Panc1 (cell line): Measurements from ENCODE around the gene IGFBP3. TPM values are rescaled to one million over a fixed set of nuclear protein-coding genes. Genes with fewer than 3 reads are reported as not detected.

Source experiments
- ATAC-seq: fragments of 200-7000 bp; cut with Tn5 transposase; 2 replicates; pipeline ENCODE4 v1.9.1; 2020; ENCODE audit warnings: mild to moderate bottlenecking, moderate library complexity
- BruUV-seq: library from RNA; stranded (reverse); fragments of 400-500 nt; replicated peaks from 2 replicates; lab custom pipeline; 2021; lab: Mats Ljungman, UMichigan
- CTCF ChIA-PET: fragments of 300-600 bp; sonication (Branson Sonifier 250); formaldehyde crosslinking; loops from one replicate; lab custom pipeline; 2022; ENCODE audit warnings: antibody characterized with exemption; lab: Charles Lee
- POLR2A ChIA-PET: fragments of 300-600 bp; sonication (Branson Sonifier 250); formaldehyde crosslinking; loops from one replicate; lab custom pipeline; 2022; ENCODE audit warnings: antibody characterized with exemption; lab: Charles Lee
- DNase-seq: peaks from one replicate; pipeline ENCODE4 v3.0.0-alpha.2; 2010; ENCODE audit warnings: low read depth, low spot score
- H3K27ac ChIP-seq: 2 replicates; pipeline ENCODE4 v1.5.1; 2011; ENCODE audit warnings: mild to moderate bottlenecking, low read length, inconsistent platforms
- H3K27me3 ChIP-seq: fragments of 200-500 bp; sonication (Bioruptor generic); 2 replicates; pipeline ENCODE4 v1.6.0; 2014; ENCODE audit warnings: low read length, inconsistent platforms; ENCODE audit not compliant: control insufficient read depth, insufficient read depth
- H3K36me3 ChIP-seq: fragments of 200-500 bp; sonication (Bioruptor generic); 2 replicates; pipeline ENCODE4 v1.5.1; 2014; ENCODE audit warnings: inconsistent platforms, mild to moderate bottlenecking, low read length, moderate library complexity; ENCODE audit not compliant: control insufficient read depth, insufficient read depth
- H3K4me1 ChIP-seq: 2 replicates; pipeline ENCODE4 v1.5.1; 2011; ENCODE audit warnings: inconsistent platforms, mild to moderate bottlenecking, low read length, moderate library complexity; ENCODE audit not compliant: control insufficient read depth, insufficient read depth
- H3K4me3 ChIP-seq, 2 experiments: 2 replicates each; pipeline ENCODE4 v1.5.1; 2011 to 2012; ENCODE audit warnings: low read depth in 2 of 2, low read length in 2 of 2, mild to moderate bottlenecking in 2 of 2, inconsistent platforms in 1 of 2, moderate library complexity in 1 of 2
- H3K9me3 ChIP-seq: fragments of 200-500 bp; sonication (Bioruptor generic); 2 replicates; pipeline ENCODE4 v1.5.1; 2014; ENCODE audit warnings: low read depth, mild to moderate bottlenecking, inconsistent platforms, low read length, moderate library complexity; ENCODE audit not compliant: control insufficient read depth, insufficient read depth
- CTCF ChIP-seq: fragments of 450-650 bp; IDR thresholded peaks from 2 replicates; pipeline ENCODE4 v1.5.1; 2017; ENCODE audit warnings: mild to moderate bottlenecking
- POLR2AphosphoS5 ChIP-seq: IDR thresholded peaks from 2 replicates; pipeline ENCODE4 v1.6.1; 2012; ENCODE audit warnings: mild to moderate bottlenecking, low read depth, low read length, moderate library complexity
- REST ChIP-seq, 2 experiments: IDR thresholded peaks; 2 replicates each; pipeline ENCODE4 v1.6.1; 2011 to 2012; ENCODE audit warnings: low read depth in 2 of 2, control low read depth in 1 of 2, low read length in 1 of 2, mild to moderate bottlenecking in 1 of 2, moderate library complexity in 1 of 2; ENCODE audit not compliant: insufficient read depth in 1 of 2
- SIN3A ChIP-seq: IDR thresholded peaks from 2 replicates; pipeline ENCODE4 v1.6.1; 2012; ENCODE audit warnings: low read depth, mild to moderate bottlenecking, low read length, moderate library complexity, borderline replicate concordance; ENCODE audit not compliant: insufficient read depth
- TCF7L2 ChIP-seq: IDR thresholded peaks from 2 replicates; pipeline ENCODE4 v1.6.1; 2011; ENCODE audit warnings: mild to moderate bottlenecking, low read depth, low read length, inconsistent platforms
- in situ Hi-C: cut with HindIII; loops from 2 replicates; pipeline ENCODE4 v1.10.0; 2016; ENCODE audit warnings: low sequenced_read_pairs, low pct_unique_long_range_greater_than_20kb
- intact Hi-C: fragments of 100-400 bp; cut with micrococcal nuclease; formaldehyde crosslinking; loops from one replicate; pipeline ENCODE4 v1.10.0; 2022; ENCODE audit not compliant: unreplicated experiment
- total RNA-seq: library from RNA; stranded (reverse); gene quantifications from one replicate; pipeline ENCODE4 v1.2.1, GENCODE V29; 2021; ENCODE audit not compliant: unreplicated experiment

The IGFBP3 gene
- total RNA-seq, 1 experiment from 2014 or later = 6.0 TPM

GRCh38 chr7:45873035-45873354 is 48.1 kb downstream of the IGFBP3 start, which contains the start of gene CCDC201:
CCDC201 (minus strand) TSS chr7:45873082; CDS start chr7:45873007, 75 bp downstream.
- Histone ChIP-seq H3K27ac (no peak within 1 kb of the TSS), H3K27me3 (peaks cover 8% of the 10 kb centered on the region; the same call in 1 of the 2 replicates), H3K4me3 (no peak within 1 kb of the TSS), H3K36me3 (no peaks in the 10 kb centered on the region), H3K9me3 (no peaks in the 10 kb centered on the region), H3K4me1 (no peaks in the 10 kb centered on the region; the same call in 1 of the 2 replicates)
- ChIA-PET POLR2A (no interaction called here), CTCF (no interaction called here)
- TF ChIP-seq CTCF (no peak), POLR2AphosphoS5 (no peak), TCF7L2 (no peak), REST (IDR thresholded peaks at IDR 0.05; ENCODE audit: insufficient read depth in 1 of 2, low read depth in 2 of 2, low read length in 1 of 2) (no peak), SIN3A (no peak)
- no TSS peak for BruUV-seq
- ATAC-seq (no peak), DNase-seq (no peak)
- in situ Hi-C loops = no loop called here
- intact Hi-C loops = no loop called here

- in situ Hi-C loops = no loop called here
- DNase-seq (no peak), ATAC-seq (no peak)
- Histone ChIP-seq H3K4me1 (no peaks in the 10 kb centered on the region; the same call in 1 of the 2 replicates), H3K9me3 (no peaks in the 10 kb centered on the region), H3K27ac (no peak overlapping the region), H3K27me3 (peaks cover 8% of the 10 kb centered on the region; the same call in 1 of the 2 replicates), H3K36me3 (no peaks in the 10 kb centered on the region), H3K4me3 (no peak overlapping the region)
- intact Hi-C loops = no loop called here
- no TSS peak for BruUV-seq
- TF ChIP-seq REST (IDR thresholded peaks at IDR 0.05; ENCODE audit: insufficient read depth in 1 of 2, low read depth in 2 of 2, low read length in 1 of 2) = no peak
- TF ChIP-seq CTCF = peak; percentile 83
- no peak for TF ChIP-seq POLR2AphosphoS5
- no peak for TF ChIP-seq SIN3A
- TF ChIP-seq TCF7L2 = no peak
- ChIA-PET CTCF (interaction anchor here (0.5 kb wide), 1 partner anchor 27 kb away, joined by 7 read pairs; no protein-coding TSS in a partner anchor), POLR2A (no interaction called here)
These were observed 48.7 kb downstream of the IGFBP3 start for GRCh38 chr7:45872116-45873034.
